GM12878 (cell line): ENCODE measurements around the gene PGC. TPM values are rescaled to one million over a fixed set of nuclear protein-coding genes. Genes with fewer than 3 reads are reported as not detected.
A peak's percentile ranks its signal among the peaks of the same experiment; 100 is the strongest.

Experiments used
- ATAC-seq: fragments of 200-7000 bp; cut with Tn5 transposase; 3 replicates; pipeline ENCODE4 v1.9.1; 2020; ENCODE audit warnings: mild to moderate bottlenecking, moderate library complexity
- BruUV-seq: library from RNA; stranded (reverse); fragments of 400-500 nt; replicated peaks from 2 replicates; lab custom pipeline; 2021; lab: Mats Ljungman, UMichigan
- CTCF ChIA-PET: fragments of 300-600 bp; sonication (Branson Sonifier 250); formaldehyde crosslinking; extraction: SDS; loops from one replicate; lab custom pipeline; 2021; ENCODE audit warnings: inconsistent platforms; lab: Yijun Ruan, JAX
- POLR2A ChIA-PET: fragments of 350-600 bp; formaldehyde crosslinking; extraction: SDS; loops from one replicate; lab custom pipeline; 2021; ENCODE audit warnings: inconsistent platforms; lab: Charles Lee
- RAD21 ChIA-PET: fragments of 300-600 bp; sonication (Branson Sonifier 250); formaldehyde crosslinking; loops from one replicate; lab custom pipeline; 2023; ENCODE audit warnings: antibody characterized with exemption; ENCODE audit not compliant: unreplicated experiment; lab: Charles Lee
- SMC1A ChIA-PET: fragments of 300-600 bp; sonication (Branson Sonifier 250); formaldehyde crosslinking; loops from one replicate; lab custom pipeline; 2023; ENCODE audit not compliant: unreplicated experiment, uncharacterized antibody; lab: Charles Lee
- DNase-seq: peaks from one replicate; pipeline ENCODE4 v3.0.0-alpha.2; 2011; ENCODE audit warnings: low read depth, low spot score
- FAIRE-seq: peaks from 3 replicates; lab custom pipeline; 2011; peaks lifted over from hg19 to GRCh38; lab: Jason Lieb, UNC
- H2AFZ ChIP-seq: 2 replicates; pipeline ENCODE4 v1.6.0; 2011; ENCODE audit warnings: low read depth, low read length, control low read depth; ENCODE audit not compliant: control insufficient read depth
- H3K27ac ChIP-seq: 2 replicates; pipeline ENCODE4 v1.5.1; 2011; ENCODE audit warnings: control low read depth; ENCODE audit not compliant: control insufficient read depth, insufficient read depth
- H3K27me3 ChIP-seq, 2 experiments: replicated peaks in 1 of 2; 2 replicates each; pipeline versions ENCODE4 v1.6.0 to v1.6.1; 2011; ENCODE audit warnings: low read length in 1 of 2; ENCODE audit not compliant: control insufficient read depth in 2 of 2, insufficient read depth in 2 of 2
- H3K36me3 ChIP-seq, 2 experiments: 2 replicates each; pipeline ENCODE4 v1.5.1; 2011; ENCODE audit warnings: low read length in 1 of 2; ENCODE audit not compliant: control insufficient read depth in 2 of 2, insufficient read depth in 2 of 2
- H3K4me1 ChIP-seq: 2 replicates; pipeline ENCODE4 v1.6.1; 2011; ENCODE audit warnings: mild to moderate bottlenecking, low read length, moderate library complexity, mixed read lengths; ENCODE audit not compliant: control insufficient read depth, insufficient read depth
- H3K4me2 ChIP-seq: 2 replicates; pipeline ENCODE4 v1.6.0; 2011; ENCODE audit warnings: control low read depth; ENCODE audit not compliant: control insufficient read depth, insufficient read depth
- H3K4me3 ChIP-seq: fragments of 200-600 bp; sonication (generic); 2 replicates; pipeline ENCODE4 v1.5.1; 2016
- H3K79me2 ChIP-seq: 2 replicates; pipeline ENCODE4 v1.6.0; 2011; ENCODE audit warnings: low read length; ENCODE audit not compliant: control insufficient read depth, insufficient read depth
- H3K9ac ChIP-seq: 2 replicates; pipeline ENCODE4 v1.8.0; 2011; ENCODE audit warnings: low read length, control low read depth, mixed read lengths; ENCODE audit not compliant: control insufficient read depth, insufficient read depth
- H3K9me3 ChIP-seq: replicated peaks from 3 replicates; pipeline ENCODE4 v1.5.1; 2011; ENCODE audit warnings: mild to moderate bottlenecking, low read length; ENCODE audit not compliant: control insufficient read depth, insufficient read depth
- H4K20me1 ChIP-seq: 2 replicates; pipeline ENCODE4 v1.6.0; 2011; ENCODE audit not compliant: control insufficient read depth, insufficient read depth
- BACH1 ChIP-seq: fragments of 450-650 bp; IDR thresholded peaks from 2 replicates; pipeline ENCODE4 v1.6.1; 2017; ENCODE audit warnings: mild to moderate bottlenecking, borderline replicate concordance
- LARP7 ChIP-seq: fragments of 450-650 bp; IDR thresholded peaks from 2 replicates; pipeline ENCODE4 v1.6.1; 2017; ENCODE audit warnings: mild to moderate bottlenecking
- POLR2AphosphoS2 ChIP-seq: IDR thresholded peaks from 2 replicates; pipeline ENCODE4 v1.6.1; 2011; ENCODE audit warnings: low read depth, mild to moderate bottlenecking, low read length, improper control_type of control experiment, moderate library complexity
- ZBTB4 ChIP-seq: fragments of 450-650 bp; formaldehyde crosslinking; IDR thresholded peaks from 2 replicates; pipeline ENCODE4 v1.4.0; 2022; ENCODE audit warnings: mild to moderate bottlenecking, moderate library complexity
- ZSCAN29 ChIP-seq: fragments of 450-650 bp; IDR thresholded peaks from 2 replicates; pipeline ENCODE4 v1.6.1; 2017; ENCODE audit warnings: mild to moderate bottlenecking, moderate library complexity
- WGBS: methylation state at CpG from one replicate; pipeline ENCODE4 v1.1.6; 2016; ENCODE audit warnings: low lambda C conversion rate; ENCODE audit not compliant: insufficient replicate concordance, insufficient coverage; ENCODE audit errors: missing lambda C conversion rate; 5-methylcytosine and 5-hydroxymethylcytosine counted together
- in situ Hi-C: fragments of 300-500 bp; cut with MboI; formaldehyde crosslinking; loops from 9 replicates; pipeline ENCODE4 v1.14.3; 2018; ENCODE audit warnings: mixed read lengths
- intact Hi-C: fragments of 100-400 bp; cut with micrococcal nuclease; formaldehyde crosslinking; loops from one replicate; pipeline ENCODE4 v1.14.2; 2022; ENCODE audit not compliant: unreplicated experiment
- polyA plus RNA-seq, 11 experiments: library from polyadenylated mRNA; depleted of rRNA in 4 of 11; unstranded in 6 of 11; stranded (reverse) in 5 of 11; fragments of >200 nt; fragmentation: Nextera tagmentation in 4 of 11; fragmentation: Illumina TruSeq in 1 of 11; extraction: Ambion mirVana in 4 of 11; extraction: Trizol in 1 of 11; gene quantifications; 1 replicate in 1 of 11; 2 replicates in 10 of 11; pipeline versions ENCODE4 v1.2.1 to v1.2.3, GENCODE V29; 2011 to 2016; ENCODE audit warnings: inconsistent platforms in 2 of 11, missing spikeins in 2 of 11, low read depth in 1 of 11
- total RNA-seq, 4 experiments: library from RNA; depleted of rRNA in 3 of 4; stranded (reverse); fragments of >200 nt in 3 of 4; fragmentation: Illumina TruSeq in 1 of 4; extraction: Trizol in 1 of 4; gene quantifications; 2 replicates each; pipeline versions ENCODE4 v1.2.1 to v1.2.3, GENCODE V29; 2013 to 2021
- TF ChIP-seq, protein P1 (sequence below): IDR thresholded peaks from 2 replicates; pipeline ENCODE4 v1.6.1; 2012; ENCODE audit warnings: low read depth, low read length, improper control_type of control experiment

PGC gene
- total and polyA plus RNA-seq, 10 of the 15 experiments (the other 5 are each of a cell fraction or from before 2014, with no cell fraction given) = 0.26 TPM; not detected in 9

DNA sequence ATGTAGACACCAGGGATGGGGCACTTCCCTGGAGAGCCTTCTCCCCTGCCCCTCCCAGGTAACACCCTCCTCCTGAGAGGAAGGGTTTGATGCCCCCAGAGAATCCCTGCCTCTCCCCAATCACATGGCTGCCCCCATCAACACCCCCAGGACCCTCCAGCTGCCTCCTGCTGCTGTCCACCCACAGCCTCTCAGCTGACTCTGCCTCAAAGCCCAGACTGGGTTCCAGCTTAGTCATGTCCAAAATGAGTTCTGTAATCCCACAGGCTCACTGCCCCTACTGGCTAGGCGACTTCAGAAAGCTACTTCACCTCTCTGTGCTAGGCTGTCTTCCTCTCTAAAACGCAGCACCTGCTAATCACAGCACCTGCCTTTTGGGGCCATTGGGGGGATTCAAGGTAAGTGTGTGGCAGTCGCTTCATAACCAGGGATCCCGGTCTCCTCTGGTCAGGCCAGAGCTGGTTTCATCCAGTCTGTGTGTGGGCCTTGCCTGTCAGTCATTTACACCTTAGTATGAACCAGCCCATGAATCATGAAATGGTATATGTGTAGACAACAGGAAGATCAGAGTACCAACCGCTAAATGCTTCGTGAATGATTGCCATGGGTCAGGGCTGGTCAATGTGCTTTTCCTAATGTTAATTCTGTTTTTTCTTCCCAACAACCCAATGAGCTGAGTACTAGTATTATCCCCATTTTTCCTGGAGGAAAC is 52.2 kb downstream of the PGC start:
- intact Hi-C loops = loop anchor here (5.0 kb wide), 1 partner anchor 37 kb away; no protein-coding TSS in a partner anchor
- POLR2A ChIA-PET = no interaction called here
- in situ Hi-C loops = no loop called here

More for the DNA sequence above, 52.2 kb downstream of the PGC start:
- H3K9me3 ChIP-seq = no peaks in the 10 kb centered on the region
- ChIA-PET RAD21 (interaction anchor here (1.4 kb wide), 1 partner anchor 10 kb away, joined by 3 read pairs; no protein-coding TSS in a partner anchor), CTCF (interaction anchor here (0.6 to 1.9 kb wide), 3 partner anchors 10 to 88 kb away, joined by 3 to 7 read pairs (median 4); partner anchors contain the start of gene TFEB), SMC1A (interaction anchor here (0.7 to 2.3 kb wide), 3 partner anchors 9 to 92 kb away, joined by 3 to 9 read pairs (median 4); no protein-coding TSS in a partner anchor)
- no peaks in the 10 kb centered on the region for H3K27me3 ChIP-seq
- no peak overlapping the region for H3K4me3 ChIP-seq
- DNase-seq (no peak), FAIRE-seq (no peak), ATAC-seq (no peak; the same call in 2 of the 3 replicates)
- no peak overlapping the region for H2AFZ ChIP-seq
- no peak overlapping the region for H3K4me2 ChIP-seq
- TF ChIP-seq ZBTB4 (CRISPR knock-in tag) = no peak
- TF ChIP-seq, protein P1, sequence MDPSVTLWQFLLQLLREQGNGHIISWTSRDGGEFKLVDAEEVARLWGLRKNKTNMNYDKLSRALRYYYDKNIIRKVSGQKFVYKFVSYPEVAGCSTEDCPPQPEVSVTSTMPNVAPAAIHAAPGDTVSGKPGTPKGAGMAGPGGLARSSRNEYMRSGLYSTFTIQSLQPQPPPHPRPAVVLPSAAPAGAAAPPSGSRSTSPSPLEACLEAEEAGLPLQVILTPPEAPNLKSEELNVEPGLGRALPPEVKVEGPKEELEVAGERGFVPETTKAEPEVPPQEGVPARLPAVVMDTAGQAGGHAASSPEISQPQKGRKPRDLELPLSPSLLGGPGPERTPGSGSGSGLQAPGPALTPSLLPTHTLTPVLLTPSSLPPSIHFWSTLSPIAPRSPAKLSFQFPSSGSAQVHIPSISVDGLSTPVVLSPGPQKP = no peak
- peak; percentile 29; the same call in 1 of the 2 replicates for TF ChIP-seq POLR2AphosphoS2
- TF ChIP-seq BACH1 = no peak
- no peak for TF ChIP-seq ZSCAN29
- no peak for TF ChIP-seq LARP7
- BruUV-seq = no TSS peak
- no peak overlapping the region for H3K27ac ChIP-seq
- WGBS = 85% methylated on average over 6 of the region's 6 CpGs
- H3K36me3 ChIP-seq = peaks cover 25% of the 10 kb centered on the region in 2 experiments
- H3K4me1 ChIP-seq = peaks cover 7% of the 10 kb centered on the region
- H3K79me2 ChIP-seq = peaks cover 57% of the 10 kb centered on the region
- no peaks in the 10 kb centered on the region; the same call in 1 of the 2 replicates for H4K20me1 ChIP-seq
- H3K9ac ChIP-seq = no peak overlapping the region
